HG02759 (cell line): Measurements from ENCODE around the gene DSCAM.
"Not testable (repeated sequence)": the region's sequence is repeated elsewhere in the genome, so short reads cannot be mapped to it uniquely, and the experiment has no call there.

Experiments
- ATAC-seq: cut with Tn5 transposase; IDR thresholded peaks from one replicate; pipeline ENCODE4 v1.9.1; 2021; ENCODE audit warnings: mild to moderate bottlenecking, moderate library complexity; ENCODE audit not compliant: unreplicated experiment

The DSCAM gene

GRCh38 chr21:40337981-40338380 lies 509.0 kb downstream of the DSCAM start:
- no peak for ATAC-seq

DNA sequence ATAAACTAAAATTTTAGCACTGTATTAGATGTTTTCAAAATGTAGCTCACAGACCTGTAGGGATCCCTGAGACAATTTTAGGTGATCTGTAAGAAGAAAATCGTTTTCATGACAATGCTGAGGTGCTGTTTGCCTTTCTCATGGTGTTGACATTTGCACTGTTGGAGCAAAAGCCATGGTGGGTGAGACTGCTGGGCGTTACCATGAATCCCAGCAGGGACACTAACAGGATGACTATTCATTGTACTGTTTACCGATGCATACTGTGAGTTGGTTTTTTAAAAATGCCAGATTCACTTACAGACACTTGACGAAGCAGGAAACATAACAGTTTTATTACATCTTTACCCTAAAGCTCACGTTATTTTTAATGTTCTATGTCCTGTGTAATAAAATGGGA lies 511.3 kb downstream of the DSCAM start:
- no peak for ATAC-seq

DNA sequence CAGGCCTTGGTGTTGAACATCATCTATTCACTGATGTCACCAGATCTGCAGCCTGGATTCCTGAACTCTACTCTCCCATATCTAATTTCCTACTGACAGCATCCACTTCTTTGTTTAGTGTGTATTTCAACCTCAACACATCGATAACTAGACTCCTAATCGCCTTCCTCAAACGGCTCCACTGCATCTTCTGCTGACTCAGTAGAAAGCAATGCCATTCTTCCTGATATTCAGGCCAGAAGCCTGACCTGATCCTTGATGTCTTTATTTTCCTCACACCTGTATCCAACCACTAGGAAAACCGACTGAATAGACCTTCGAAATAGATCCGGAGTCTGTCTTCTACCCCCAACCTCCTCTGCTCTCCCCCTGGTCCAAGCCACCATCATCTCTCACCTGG lies 512.8 kb downstream of the DSCAM start:
- ATAC-seq: no peak

- ATAC-seq: no peak
Observed at GRCh38 chr21:40333731-40334130, 513.2 kb downstream of the DSCAM start.

GRCh38 chr21:40331804-40332203 lies 515.2 kb downstream of the DSCAM start:
- ATAC-seq: no peak

DNA sequence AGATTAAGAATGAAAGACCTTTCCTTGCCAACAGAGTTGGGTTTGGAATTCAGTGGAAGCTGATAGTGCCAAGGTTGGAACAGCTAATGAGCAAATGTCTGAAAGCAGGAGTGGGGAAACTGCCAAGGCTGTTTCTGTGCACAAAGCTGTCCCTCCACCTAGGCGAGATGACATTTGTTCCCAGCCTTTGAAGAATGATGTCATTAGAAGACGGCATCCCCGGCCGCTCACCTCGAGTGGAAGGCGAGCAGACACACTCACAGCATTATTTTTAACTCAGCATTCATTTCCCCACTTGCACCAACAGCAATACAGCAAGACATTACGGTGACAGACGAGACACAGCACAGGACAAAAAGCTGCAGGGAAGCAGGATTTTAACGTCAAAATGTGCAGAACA lies 515.8 kb downstream of the DSCAM start:
- no peak for ATAC-seq

- ATAC-seq: no peak
Observed at GRCh38 chr21:40324389-40324788, 522.6 kb downstream of the DSCAM start.

- ATAC-seq: not testable (repeated sequence)
Observed at GRCh38 chr21:40320718-40321117, 526.2 kb downstream of the DSCAM start.

DNA sequence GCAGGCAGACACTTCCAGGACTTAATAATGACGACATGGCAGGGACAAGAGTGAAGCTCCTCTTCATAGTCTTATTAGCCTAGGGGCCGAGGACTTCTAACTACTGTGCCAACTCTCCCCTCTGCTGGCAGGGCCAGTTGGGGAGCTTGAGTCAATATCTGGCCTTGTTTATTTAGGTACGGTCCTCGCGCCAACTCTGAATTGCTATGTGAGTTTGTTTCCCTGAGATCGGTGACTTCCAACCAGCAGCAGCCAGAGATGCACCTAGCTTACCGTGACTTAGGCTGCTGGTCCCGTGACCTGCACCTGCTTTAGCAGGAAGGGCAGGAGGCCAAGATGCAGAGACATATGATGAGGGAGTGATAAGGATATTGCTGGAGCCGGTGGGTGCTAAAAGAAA lies 528.6 kb downstream of the DSCAM start:
- ATAC-seq: no peak

GRCh38 chr21:40316104-40316503 lies 530.9 kb downstream of the DSCAM start:
- ATAC-seq: no peak

DNA sequence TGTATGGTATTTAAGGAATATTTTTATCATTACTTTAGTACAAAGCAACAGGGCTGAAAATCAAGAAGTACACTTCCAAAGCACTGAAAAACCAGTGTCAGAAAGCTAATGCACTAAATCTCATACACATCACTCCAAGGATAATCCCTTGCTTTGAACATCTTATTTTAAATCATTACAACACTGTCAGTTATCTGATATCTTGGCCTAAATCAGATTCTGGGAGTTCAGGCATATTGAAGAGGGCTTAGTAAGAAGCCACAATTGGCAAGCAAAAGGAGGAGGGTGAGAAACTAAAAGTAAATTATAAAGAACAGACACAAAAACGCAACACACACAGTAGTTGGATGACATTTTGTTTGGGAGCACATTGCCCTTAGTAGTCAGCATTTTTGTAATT lies 531.3 kb downstream of the DSCAM start:
- no peak for ATAC-seq

GRCh38 chr21:40313260-40313659 lies 533.7 kb downstream of the DSCAM start:
- no peak for ATAC-seq

- no peak for ATAC-seq
Observed at GRCh38 chr21:40300300-40300699, 546.7 kb downstream of the DSCAM start.

DNA sequence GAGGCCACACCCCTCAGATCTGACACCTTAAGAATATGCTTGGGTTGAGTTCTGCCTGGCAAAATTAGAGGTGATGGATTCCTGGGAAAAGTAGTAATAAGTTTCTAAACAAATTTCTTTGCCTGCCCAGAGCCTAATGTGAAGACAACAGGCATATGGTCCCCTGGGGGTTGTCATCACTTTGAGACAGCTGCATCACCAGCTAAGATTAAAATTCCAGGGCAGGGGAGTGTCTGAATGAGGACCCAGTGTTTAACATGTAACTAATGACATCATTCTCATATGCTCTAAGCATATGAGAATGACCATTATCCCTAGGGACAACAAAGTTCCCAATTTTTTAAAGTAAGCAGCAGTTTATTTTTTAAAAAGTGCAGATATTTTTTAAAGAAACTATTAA lies 547.5 kb downstream of the DSCAM start:
- no peak for ATAC-seq

- ATAC-seq: no peak
Observed at GRCh38 chr21:40294345-40294744, 552.6 kb downstream of the DSCAM start.

GRCh38 chr21:40291560-40291959 lies 555.4 kb downstream of the DSCAM start:
- no peak for ATAC-seq

- no peak for ATAC-seq
Observed at GRCh38 chr21:40284409-40284808, 562.5 kb downstream of the DSCAM start.

- ATAC-seq: no peak
Observed at GRCh38 chr21:40282912-40283886, 563.8 kb downstream of the DSCAM start.

- no peak for ATAC-seq
Observed at GRCh38 chr21:40278345-40278744, 568.6 kb downstream of the DSCAM start.

DNA sequence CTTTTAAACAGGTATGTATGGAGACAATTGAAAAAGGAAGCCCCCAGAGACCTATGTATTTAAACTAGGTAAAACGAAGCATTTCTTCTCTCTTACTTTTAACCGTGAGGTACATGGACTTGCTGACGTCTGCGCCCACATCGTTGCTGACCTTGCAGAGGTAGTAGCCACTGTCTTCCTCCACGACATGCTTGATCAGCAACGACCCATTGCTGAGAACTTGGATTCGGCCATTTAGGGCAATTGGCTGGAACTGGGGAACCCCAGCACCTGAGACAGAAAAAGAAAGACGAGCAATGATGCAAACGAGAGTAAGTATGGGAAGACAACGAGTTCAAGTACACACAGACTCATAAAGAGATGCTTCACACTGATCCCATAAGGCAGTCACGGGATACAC lies 571.0 kb downstream of the DSCAM start:
- ATAC-seq: no peak

DNA sequence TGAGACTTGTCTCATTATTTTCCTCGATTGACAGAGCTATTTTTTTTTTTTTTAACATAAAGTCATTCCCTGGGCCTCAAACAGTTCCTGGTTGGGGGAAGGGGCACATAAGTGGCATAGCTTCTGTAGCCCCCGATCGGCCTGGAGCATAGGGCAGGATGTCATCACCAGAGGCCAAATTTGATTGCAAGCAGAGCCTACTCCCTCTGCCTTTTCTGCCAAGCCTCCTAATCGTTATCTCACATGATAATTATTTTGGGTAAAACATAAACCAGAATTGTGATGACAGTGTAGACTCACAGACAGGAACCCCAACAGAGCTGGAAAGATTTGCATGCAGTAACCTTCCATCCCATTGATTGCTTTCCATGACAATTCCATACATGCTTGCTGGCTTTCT lies 574.9 kb downstream of the DSCAM start:
- ATAC-seq: no peak

DNA sequence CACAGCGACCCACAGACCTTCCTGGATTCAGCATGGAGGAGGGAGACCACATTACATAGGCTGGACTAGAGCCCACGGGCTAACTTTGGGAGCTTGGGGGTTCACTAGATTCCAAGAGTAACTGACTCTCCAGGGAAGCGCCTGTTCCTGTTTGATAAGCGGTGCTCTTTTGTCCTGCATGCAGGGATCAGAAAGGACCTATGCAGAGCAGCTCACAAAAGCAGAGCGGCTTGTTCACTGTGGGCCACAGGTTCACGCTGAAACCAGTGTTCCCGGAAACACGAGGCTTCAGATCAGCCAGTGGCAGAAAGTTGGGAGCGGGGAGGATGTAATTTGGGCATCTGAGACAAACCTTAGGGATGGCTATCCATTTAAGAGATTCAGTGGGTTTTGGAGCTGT lies 575.8 kb downstream of the DSCAM start:
- ATAC-seq: no peak

- no peak for ATAC-seq
Observed at GRCh38 chr21:40270047-40270446, 576.9 kb downstream of the DSCAM start.
